ENCODE measurements around the gene VIPAS39.

DNA sequence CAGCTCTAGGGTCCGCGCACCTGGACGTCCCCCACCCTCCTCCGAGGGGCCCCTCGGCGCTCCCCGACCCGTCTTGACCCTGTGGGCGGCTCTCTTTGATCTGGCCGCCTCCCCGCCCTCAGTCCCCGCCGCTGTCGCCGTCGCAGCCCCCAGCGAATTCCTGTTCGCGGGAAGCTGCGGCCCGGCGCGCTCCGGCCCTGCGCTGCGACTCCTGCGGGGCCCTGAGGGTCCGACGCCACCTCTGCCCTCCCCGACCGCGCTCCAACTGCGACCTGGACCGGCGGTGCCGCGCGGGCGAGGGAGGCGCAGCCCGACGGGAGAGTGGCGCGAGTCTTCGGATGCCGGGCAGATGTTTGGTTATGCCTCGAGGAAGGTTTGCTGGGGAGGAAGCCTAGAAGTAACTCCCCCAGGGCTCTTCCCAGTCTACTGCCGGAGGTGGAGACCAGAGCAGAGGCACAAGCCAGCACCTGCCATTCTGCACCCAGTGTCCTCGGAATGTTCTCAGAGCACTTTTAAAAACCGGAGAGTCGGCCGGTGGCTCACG, 41.7 kb upstream of the VIPAS39 start:
- TF ChIP-seq CTCF (IDR thresholded peaks at IDR 0.05): no peak
- no peak for TF ChIP-seq EP300 (IDR thresholded peaks at IDR 0.05)
- no peak for TF ChIP-seq POLR2AphosphoS5 (IDR thresholded peaks at IDR 0.05)
- no peak for TF ChIP-seq POLR2A (IDR thresholded peaks at IDR 0.05)

Measured in gastroesophageal sphincter (tissue), 3 donors.